SH-SY5Y (cell line): Measurements from ENCODE around the gene GPX2.

ENCODE experiments used
- GATA2 ChIP-seq: IDR thresholded peaks from 2 replicates; pipeline ENCODE4 v1.6.1; 2011; ENCODE audit warnings: mild to moderate bottlenecking, low read depth, low read length
- GATA3 ChIP-seq: IDR thresholded peaks from 2 replicates; pipeline ENCODE4 v1.6.1; 2011; ENCODE audit warnings: low read depth, mild to moderate bottlenecking, low read length, moderate library complexity

GRCh38 chr14:64926398-64926995 lies 16.0 kb downstream of the GPX2 start:
- TF ChIP-seq GATA2 (no peak), GATA3 (no peak)
